SW480 (cell line): ENCODE data around the gene EFCAB5.
"Not testable (repeated sequence)": the region's sequence is repeated elsewhere in the genome, so short reads cannot be mapped to it uniquely, and the experiment has no call there.

Source experiments
- DNase-seq: peaks from one replicate; pipeline ENCODE4 v3.0.0-alpha.2; 2016; ENCODE audit warnings: low spot score

EFCAB5 gene

DNA sequence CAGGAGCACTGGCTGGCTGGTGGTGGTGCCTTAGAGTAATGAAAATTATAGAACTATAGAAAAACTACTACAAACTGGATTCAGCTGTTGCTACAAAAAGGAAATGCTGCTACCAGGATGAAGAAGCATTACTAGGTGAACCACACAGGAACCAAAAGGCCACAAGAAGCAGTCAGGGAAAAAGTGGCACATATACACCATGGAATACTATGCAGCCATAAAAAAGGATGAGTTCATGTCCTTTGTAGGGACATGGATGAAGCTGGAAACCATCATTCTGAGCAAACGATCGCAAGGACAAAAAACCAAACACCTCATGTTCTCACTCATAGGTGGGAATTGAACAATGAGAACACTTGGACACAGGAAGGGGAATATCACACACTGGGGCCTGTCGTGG, 5.5 kb upstream of the EFCAB5 start:
- not testable (repeated sequence) for DNase-seq

DNA sequence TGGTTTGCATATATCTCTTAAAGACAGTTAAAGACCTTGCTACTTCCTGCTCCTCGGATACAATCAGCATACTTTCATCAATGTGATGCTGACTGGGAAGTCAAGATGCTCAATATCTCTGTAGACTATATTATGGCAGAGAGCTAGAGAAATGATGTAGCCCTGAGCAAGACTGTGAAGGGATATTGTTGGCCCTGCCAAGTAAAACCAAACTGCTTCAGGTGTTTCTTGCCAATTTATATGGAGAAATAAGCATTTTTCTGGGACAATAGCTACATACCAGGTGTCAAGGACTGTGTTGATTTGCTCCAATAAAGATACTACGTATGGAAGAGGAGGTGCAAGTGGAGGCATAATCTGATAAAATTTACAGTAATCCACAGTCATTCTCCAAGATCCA, 4.7 kb upstream of the EFCAB5 start:
- no peak for DNase-seq

DNA sequence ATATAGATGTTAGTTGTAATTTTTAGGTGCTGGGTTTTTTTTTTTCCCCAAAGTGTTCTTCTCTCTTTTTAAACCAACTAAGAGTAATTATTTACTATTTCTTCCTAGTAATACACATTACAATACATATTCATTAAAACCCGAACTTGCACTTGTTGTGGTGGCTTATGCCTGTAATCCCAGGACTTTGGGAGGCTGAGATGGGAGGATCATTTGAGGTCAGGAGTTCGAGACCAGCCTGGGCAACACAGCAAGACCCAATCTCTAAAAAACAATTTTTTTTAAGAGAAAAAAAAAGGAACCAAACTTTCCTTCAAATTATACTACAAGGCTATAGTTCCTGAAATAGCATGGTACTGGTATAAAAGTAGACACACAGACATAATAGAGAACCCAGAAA, 3.8 kb downstream of the EFCAB5 start:
- no peak for DNase-seq

DNA sequence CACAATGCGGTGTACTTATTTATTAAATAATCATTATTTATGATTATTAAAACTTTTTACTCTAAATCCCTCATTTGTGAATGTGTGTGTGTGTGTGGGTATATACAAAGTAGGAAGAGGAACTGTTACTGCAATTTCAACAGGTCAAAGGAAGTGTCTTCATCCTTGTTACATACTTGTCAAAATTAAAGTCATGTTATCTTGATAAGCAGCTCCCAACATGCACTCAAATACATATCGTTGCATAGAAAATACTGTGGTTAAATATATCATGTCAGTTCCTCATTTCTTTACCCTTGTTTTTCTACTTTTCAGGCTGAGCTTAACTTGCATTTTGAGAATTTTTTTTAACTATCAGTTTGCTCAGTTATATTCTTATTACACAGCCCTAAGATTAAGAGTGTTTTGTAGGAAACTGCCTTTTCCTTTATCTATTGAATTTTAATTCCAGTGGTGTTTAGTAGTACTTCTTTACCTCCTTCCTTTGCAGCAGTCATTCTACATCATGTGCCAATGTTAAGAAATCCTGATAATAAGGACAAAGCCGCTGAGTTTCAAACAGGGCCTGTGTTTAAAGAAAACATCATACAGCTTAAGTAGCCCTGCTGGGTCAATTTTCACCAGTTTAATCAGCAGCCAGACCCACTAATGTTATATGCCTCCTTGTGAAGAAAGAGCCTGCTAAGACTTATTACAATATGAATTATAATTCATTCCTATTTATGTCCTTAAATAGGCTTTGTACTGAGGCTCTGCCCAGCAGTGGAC, 7.2 kb downstream of the EFCAB5 start:
- no peak for DNase-seq

DNA sequence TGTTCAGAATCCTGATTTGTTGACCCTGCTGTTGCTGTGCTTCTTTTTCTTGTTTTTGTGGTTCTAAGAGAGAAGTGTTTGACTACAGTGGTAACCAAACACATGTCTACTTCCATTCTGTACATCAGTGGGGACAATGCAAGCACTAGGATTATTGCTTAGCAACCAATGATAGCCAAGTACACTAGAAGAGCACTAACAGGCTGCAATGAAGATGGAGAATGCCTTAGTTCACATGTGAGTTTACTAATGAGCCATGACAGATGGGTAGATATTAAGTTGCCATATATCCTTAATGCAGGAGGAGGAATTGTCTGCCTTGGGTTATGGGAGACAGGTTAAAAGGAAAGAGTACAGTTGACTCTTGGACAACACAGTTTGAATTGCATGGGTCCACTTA, 8.3 kb downstream of the EFCAB5 start:
- DNase-seq, result no peak

DNA sequence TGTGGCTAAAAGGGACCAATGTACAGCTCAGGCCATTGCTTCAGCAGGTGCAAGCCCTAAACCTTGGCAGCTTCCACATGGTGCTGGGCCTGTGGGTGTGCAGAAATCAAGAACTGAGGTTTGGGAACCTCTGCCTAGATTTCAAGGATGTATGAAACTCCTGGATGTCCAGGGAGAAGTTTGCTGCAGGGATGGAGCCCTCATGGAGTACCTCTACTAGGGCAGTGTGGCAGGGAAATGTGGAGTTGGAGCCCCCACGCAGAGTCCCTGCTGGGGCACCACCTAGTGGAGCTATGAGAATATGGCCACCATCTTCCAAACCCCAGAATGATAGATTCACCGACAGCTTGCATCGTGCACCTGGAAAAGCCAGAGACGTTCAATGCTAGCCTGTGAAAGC, 13.0 kb downstream of the EFCAB5 start:
- no peak for DNase-seq

DNA sequence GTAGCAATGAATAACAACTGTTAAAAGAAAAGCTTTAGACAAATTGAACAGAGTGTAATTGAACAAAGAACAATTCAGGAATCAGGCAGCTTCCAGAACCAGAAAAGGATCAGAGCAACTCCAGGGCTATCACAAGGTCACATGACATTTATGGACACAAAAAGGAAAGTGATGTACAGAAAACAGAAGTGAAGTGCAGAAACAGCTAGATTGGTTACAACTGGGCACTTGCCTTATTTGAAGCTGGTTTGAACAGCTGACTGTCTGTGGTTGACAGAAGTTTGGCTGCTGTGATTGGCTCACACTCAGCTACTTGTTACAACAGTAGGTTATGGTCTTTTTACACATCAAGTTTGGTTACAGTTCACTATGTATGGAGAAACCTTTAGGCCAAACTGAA, 14.8 kb downstream of the EFCAB5 start:
- no peak for DNase-seq

DNA sequence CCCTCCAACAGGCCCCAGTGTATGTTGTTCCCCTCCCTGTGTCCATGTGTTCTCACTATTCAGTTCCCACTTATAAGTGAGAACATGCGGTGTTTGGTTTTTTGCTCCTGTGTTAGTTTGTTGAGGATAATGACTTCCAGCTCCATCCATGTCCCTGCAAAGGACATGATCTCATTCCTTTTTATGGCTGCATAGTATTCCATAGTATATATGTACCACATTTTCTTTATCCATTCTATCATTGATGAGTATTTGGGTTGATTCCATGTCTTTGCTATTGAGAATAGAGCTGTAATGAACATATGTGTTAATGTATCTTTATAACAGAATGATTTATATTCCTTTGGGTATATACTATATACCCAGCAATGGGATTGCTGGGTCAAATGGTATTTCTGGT, 16.1 kb downstream of the EFCAB5 start:
- DNase-seq, result not testable (repeated sequence)

DNA sequence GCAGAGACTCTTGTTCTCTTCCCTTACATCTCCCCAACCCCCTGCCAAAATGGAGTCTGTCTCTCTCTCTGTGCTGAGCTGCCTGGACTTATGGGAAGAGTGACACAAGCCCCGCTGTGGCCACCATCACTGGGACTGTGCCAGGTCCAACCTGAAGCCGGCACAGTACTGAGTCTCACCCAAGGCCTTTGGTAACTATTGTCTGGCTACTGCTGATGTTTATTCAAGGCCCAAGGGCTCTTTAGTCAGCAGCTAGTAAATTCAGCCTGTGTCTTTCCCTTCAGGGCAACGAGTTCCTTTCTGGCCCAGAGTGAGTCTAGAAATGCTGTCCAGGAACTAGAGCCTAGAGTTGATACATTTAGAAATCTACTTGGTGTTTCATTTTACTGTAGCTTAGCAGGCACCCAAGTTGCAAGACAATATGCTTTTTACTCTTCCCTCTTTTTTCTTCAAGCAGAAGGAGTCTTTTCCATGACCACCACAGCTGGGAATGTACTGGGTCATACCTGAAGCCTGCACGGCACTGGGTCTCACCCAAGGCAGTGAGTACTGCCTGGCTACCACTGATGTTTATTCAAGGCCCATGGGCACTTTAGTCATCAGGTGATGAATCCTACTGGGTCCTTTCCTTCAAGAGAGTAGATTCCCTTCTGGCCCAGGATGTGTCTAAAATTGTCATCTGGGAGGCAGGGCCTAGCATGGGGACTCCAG, 17.7 kb downstream of the EFCAB5 start:
- DNase-seq, result no peak

DNA sequence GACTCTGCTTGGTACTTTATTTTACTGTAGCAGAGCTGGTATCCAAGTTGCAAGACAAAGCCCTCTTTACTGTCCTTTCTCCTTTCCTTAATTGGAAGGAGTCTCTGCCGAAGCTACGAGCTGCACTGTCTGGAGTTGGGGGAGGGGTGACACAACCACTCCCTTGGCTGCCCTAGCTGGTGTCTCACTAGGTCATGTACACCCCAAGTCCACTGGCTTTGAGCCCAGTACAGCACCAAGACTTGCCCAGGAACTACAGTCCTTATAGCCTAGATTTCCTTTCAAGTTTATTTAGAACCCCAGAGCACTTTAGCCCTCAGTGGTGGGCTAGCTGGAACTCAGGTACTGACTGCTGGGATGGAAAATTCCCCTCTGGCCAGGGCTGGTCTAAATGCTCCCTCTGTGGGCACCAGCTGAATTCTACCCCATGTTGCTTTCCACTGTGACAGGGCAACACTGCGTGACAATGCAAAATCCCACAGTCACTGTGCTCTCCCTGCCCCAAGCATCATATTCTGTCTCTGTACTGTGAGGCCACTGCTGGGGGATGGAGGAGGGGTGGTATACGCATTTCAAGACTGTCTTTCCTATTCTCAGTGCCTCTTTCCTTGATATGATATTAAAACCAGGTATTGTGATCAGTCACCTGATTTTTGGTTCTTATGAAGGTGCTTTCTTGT, 18.4 kb downstream of the EFCAB5 start:
- DNase-seq, result no peak

DNA sequence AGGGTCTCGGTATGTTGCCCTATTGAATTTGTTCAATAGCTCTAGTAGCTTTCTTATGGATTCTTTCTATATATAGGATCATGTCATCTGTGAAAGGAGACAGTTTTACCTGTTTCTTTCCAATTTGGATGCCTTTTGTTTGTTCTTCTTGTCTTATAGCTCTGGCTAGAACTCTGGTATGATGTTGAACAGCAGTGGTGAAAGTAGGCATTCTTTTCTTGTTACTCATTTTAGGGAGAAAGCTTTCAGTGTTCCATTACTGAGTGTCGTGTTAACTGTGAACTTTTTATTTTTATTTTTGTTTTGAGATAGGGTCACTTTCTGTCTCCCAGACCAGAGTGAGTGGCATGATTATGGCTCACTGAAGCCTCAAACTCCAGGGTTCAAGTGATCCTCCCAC, 21.2 kb downstream of the EFCAB5 start:
- DNase-seq, result no peak

DNA sequence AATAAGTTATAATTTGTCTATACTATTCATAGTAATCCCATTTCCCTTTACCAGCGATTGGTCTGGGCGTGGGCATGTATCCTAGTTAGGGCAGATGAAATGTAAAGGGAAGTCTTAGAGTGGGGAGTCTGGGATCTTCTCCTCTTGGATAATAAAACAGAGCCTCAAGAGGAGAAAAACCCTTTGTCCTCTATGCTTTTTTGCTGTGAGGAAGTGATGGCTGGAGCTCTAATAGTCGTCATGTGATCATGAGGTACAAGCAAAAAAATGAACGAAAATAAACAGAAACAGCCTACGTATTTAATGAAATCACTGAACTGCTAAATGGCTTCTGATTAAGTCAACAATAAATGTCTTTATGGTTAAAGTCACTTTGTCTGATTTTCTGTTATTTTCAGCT, 26.8 kb downstream of the EFCAB5 start:
- DNase-seq, result no peak

DNA sequence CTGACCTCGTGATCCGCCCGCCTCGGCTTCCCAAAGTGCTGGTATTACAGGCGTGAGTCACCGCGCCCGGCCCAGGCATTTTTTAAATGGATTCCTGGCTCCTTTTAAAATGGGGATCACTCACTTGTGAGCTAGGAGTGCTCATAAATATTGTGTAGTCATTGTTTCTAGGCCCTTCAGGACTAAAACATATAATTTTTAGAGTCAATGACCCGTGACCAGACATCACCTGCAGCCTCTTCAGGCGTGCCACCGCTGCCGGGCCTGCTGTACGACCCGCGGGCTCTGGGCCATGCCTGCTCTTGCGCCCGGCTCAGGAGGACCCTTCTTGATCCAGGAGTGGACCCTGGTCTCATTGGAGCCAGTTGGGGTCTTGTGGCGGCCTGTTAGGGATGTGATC, 30.8 kb downstream of the EFCAB5 start:
- DNase-seq, result no peak

DNA sequence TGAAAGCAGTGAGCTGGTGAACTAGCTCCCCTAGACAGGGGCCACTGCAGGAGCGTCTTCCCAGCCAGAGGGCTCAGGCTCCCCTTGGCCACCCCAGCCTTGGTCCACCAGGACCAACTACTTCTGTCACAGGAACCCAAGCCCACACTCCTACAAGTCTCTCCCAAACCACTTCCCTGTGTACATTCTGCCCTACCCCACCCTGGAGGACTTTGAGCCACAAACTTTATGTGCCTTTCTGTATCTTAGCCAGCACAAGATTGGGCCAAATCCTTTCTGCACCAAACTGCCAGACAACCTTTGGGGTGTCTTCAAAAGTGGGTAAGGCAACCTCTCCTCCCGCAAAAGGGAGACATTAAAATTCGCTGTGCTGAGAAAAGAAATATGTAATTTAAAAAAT, 31.6 kb downstream of the EFCAB5 start:
- no peak for DNase-seq

DNA sequence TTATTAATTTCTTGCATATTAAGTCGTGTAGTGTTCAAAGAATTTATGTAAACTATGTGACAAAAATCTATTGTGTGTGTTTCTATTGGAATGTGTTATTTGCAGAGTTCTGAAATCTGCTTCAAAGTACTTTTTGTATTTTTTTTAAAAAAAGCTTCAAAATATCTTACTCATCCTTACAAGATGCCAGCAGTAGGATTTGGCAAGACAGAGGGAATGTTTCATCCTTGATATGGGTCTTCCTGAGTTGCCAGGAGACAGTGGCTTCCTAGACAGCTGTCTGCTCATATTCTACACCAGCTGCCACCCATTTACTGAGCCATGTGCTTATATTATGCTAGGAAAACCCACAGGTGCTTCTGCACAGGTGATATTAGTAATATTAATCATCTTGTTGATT, 36.4 kb downstream of the EFCAB5 start:
- DNase-seq, result no peak

DNA sequence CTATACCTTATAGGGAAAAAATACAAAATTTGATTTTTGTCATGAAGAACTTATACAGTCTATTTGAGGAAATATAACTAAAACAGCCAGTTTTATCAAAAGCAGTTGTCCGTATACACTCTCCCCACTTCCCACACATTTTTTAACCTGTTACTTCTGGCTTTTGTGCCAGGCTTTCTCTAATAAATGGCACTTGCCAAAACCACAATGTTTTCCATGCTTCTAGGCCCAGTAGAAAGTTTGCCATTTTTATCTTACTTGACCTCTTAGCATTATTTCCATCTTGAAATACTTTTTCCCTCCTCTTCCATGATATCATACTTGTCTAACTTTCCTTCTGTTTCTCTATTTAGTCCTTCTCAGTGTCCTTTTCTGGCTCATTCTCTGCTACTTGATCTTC, 38.8 kb downstream of the EFCAB5 start:
- DNase-seq, result no peak

DNA sequence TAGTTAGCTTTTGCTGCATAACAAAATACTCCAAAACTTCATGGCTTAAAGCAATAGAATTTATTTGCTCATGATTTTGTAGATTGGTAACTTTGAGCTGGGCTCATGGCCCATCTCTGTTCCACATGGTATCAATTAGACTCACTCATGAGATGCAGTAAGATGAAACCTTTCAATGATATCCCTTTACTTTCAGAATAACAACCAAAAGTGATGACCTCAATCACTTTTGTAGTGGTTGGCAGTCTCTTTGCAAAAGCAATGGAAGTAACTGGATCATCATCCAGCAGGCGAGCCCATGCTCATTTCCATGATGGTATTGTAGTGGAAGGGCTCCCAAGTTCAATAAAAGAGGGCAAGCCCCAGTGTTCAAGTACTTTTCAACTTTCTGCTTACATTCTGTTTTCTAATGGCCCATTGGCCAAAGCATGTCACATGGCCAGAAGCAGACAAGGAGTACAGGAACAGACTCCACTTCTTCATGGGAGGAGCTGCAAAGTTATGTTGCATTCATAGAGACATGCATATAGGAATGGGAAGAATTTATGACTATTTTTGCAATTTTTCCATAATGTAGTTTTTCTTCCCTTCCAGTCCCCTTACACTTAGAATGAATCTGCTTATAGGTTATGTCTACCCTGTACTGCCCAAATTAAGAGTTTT, 41.7 kb downstream of the EFCAB5 start:
- no peak for DNase-seq

DNA sequence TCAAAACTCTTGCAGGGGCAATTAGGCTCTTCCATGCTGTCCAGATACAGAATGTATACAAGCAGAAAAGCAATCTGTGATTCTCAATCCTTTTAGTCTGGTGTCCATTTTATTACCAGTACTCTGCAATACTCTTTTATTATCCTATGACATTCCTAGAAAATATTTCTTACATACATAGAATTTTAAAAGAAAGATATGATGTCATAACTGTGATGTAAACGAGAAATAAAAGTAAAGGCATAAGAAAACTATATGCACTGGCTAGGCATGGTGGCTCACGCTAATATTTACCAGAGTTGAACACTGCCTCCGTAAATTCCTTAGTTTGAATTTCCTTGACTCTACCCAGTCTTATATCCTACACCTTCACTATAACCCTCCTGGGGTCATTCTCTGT, 55.0 kb downstream of the EFCAB5 start:
- no peak for DNase-seq

DNA sequence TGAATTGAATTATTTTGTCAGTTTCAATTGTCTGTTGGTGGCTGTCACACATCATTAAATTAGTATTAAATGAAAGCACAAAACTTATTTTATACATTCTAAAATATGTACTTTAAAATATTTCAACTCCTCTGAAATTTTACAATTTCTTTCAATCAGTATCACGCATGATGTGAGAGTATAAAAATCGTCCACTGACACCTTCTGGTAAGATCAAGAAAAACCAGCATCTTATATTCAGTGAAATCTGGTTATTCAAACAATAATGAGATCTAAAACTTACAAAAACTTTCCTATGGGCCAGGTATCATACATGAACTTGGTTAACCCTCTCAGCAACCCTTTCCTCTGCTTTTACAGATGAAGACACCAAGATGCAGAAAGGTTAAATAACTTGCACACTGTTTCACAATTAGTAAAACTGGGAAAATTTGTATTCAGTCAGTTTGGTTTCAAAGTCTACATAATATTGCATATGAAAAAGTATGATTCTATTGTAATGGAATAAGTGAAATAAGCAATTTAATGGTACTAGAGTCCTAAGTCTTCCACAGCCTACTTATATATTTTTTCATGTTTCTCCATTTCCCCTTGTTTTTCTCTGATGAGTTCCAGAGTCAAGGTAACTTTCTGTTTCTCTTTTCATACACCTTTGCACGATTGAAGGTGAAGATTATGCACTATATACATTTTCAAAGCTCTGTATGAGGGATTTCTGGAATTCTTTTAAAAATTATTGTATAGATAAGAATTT, 58.7 kb downstream of the EFCAB5 start:
- no peak for DNase-seq

DNA sequence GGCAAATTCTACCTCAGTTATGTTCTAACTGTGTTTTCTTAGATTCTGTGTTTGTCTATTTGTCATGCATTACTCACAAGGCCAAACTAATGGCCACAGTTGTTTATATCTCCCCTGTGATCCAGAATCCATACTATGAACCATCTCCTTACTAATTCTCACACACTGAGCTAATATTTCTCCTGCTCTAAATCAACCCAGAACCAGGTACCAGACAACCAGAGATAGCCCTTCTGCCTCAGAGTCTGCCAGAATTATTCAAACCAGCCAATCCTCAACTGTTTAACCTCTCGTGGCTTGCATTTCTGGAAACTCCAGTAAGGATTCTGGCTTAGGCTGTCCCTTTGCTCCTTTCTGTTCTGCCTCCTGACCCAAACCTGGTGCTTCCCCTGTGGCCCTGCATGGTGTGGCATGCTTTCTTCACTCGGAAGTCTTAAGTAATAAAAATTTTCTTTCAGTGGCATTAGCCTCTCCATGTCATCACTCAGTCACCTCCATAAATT, 59.4 kb downstream of the EFCAB5 start:
- no peak for DNase-seq

DNA sequence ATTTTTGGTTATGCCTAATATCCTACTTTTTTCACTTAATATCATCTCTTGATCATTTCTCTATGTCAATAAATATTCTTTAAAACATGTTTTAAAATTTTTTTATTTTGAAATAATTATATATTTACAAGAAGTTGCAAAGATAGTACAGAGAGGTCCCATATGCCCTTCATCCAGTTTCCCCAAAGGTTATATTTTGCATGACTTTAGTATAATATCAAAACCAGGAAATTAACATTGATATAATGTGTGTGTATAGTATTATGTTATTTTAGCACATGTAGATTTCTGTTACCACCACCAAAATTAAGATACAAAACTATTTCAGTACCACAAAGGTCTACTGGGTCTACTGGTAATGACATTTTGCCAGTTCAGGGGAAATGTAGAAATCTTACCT, 60.7 kb downstream of the EFCAB5 start:
- DNase-seq, result no peak
